HCT116 (cell line): ENCODE measurements around the gene SEMA5A. TPM values are rescaled to one million over a fixed set of nuclear protein-coding genes. Genes with fewer than 3 reads are reported as not detected.

ENCODE experiments used
- ATAC-seq: fragments of 200-7000 bp; cut with Tn5 transposase; 2 replicates; pipeline ENCODE4 v1.9.1; 2020; ENCODE audit warnings: mild to moderate bottlenecking, moderate library complexity
- BruUV-seq: library from RNA; stranded (reverse); fragments of 400-500 nt; replicated peaks from 2 replicates; lab custom pipeline; 2021; lab: Mats Ljungman, UMichigan
- CTCF ChIA-PET: fragments of 300-600 bp; sonication (Branson Sonifier 250); formaldehyde crosslinking; loops from one replicate; lab custom pipeline; 2021; ENCODE audit warnings: antibody characterized with exemption; lab: Charles Lee
- POLR2A ChIA-PET: fragments of 300-600, 350-600 bp; sonication (Branson Sonifier 250); formaldehyde crosslinking; loops from one replicate; lab custom pipeline; 2021; ENCODE audit warnings: antibody characterized with exemption; lab: Charles Lee
- RAD21 ChIA-PET, 2 experiments: fragments of 300-600 bp; sonication (Branson Sonifier 250); formaldehyde crosslinking; loops; one replicate each; lab custom pipeline; 2023; ENCODE audit warnings: low total read pairs in 2 of 2; ENCODE audit not compliant: uncharacterized antibody in 2 of 2, unreplicated experiment in 2 of 2, low non-redundant PET in 1 of 2; lab: Charles Lee
- DNase-seq: peaks from one replicate; pipeline ENCODE4 v3.0.0-alpha.2; 2010; ENCODE audit warnings: low read depth, low spot score
- H2AFZ ChIP-seq: fragments of 200-600 bp; shearing (Covaris generic), sonication (generic); 2 replicates; pipeline ENCODE4 v1.6.1; 2017; ENCODE audit warnings: low read depth, mixed run types, mixed read lengths, antibody characterized with exemption, low read length; ENCODE audit not compliant: poor library complexity, severe bottlenecking
- H3K27ac ChIP-seq: 2 replicates; pipeline ENCODE4 v1.5.1; 2012; ENCODE audit warnings: low read depth, low read length
- H3K27me3 ChIP-seq: fragments of 200-600 bp; sonication (generic); 2 replicates; pipeline ENCODE4 v1.6.1; 2016; ENCODE audit warnings: mixed run types, low read length, mixed read lengths; ENCODE audit not compliant: insufficient read depth
- H3K36me3 ChIP-seq, 2 experiments: fragments of 200-500 bp in 1 of 2; fragments of 200-600 bp in 1 of 2; sonication (Bioruptor generic) in 1 of 2; sonication (generic) in 1 of 2; 2 replicates each; pipeline versions ENCODE4 v1.5.1 to v1.6.1; 2014 to 2016; ENCODE audit warnings: low read length in 2 of 2, inconsistent platforms in 1 of 2, mixed read lengths in 1 of 2, mixed run types in 1 of 2; ENCODE audit not compliant: insufficient read depth in 2 of 2, control insufficient read depth in 1 of 2
- H3K4me1 ChIP-seq, 2 experiments: fragments of 200-600 bp in 1 of 2; sonication (generic) in 1 of 2; 2 replicates each; pipeline versions ENCODE4 v1.5.1 to v1.6.1; 2012 to 2017; ENCODE audit warnings: low read length in 2 of 2, inconsistent platforms in 1 of 2, mild to moderate bottlenecking in 1 of 2, mixed read lengths in 1 of 2, mixed run types in 1 of 2, moderate library complexity in 1 of 2; ENCODE audit not compliant: insufficient read depth in 2 of 2, control insufficient read depth in 1 of 2
- H3K4me2 ChIP-seq: fragments of 200-600 bp; sonication (generic); 2 replicates; pipeline ENCODE4 v1.6.1; 2017; ENCODE audit warnings: mixed run types, low read length, mixed read lengths
- H3K4me3 ChIP-seq, 2 experiments: fragments of 200-600 bp in 1 of 2; sonication (generic) in 1 of 2; replicated peaks in 1 of 2; 2 replicates each; pipeline ENCODE4 v1.5.1; 2011 to 2016; ENCODE audit warnings: low read length in 2 of 2, control low read depth in 1 of 2, low read depth in 1 of 2, mild to moderate bottlenecking in 1 of 2, mixed read lengths in 1 of 2, mixed run types in 1 of 2
- H3K79me2 ChIP-seq: fragments of 200-600 bp; sonication (generic); 2 replicates; pipeline ENCODE4 v1.6.1; 2017; ENCODE audit warnings: mild to moderate bottlenecking, mixed run types, low read length, moderate library complexity, mixed read lengths; ENCODE audit not compliant: insufficient read depth
- H3K9ac ChIP-seq: fragments of 200-600 bp; sonication (generic); 2 replicates; pipeline ENCODE4 v1.6.1; 2016; ENCODE audit warnings: low read length, mixed read lengths
- H3K9me2 ChIP-seq: fragments of 200-600 bp; sonication (generic), shearing (Covaris generic); 2 replicates; pipeline ENCODE4 v1.6.1; 2017; ENCODE audit warnings: mixed run types, mild to moderate bottlenecking, moderate library complexity; ENCODE audit not compliant: insufficient read depth
- H3K9me3 ChIP-seq, 2 experiments: fragments of 200-500 bp in 1 of 2; fragments of 200-600 bp in 1 of 2; sonication (Bioruptor generic) in 1 of 2; sonication (generic) in 1 of 2; 2 replicates each; pipeline ENCODE4 v1.6.1; 2014 to 2017; ENCODE audit warnings: low read length in 2 of 2, mixed read lengths in 2 of 2, inconsistent platforms in 1 of 2, low read depth in 1 of 2, mild to moderate bottlenecking in 1 of 2, mixed run types in 1 of 2, moderate library complexity in 1 of 2; ENCODE audit not compliant: control insufficient read depth in 1 of 2, insufficient read depth in 1 of 2
- H4K20me1 ChIP-seq: fragments of 200-600 bp; sonication (generic), shearing (Covaris generic); 2 replicates; pipeline ENCODE4 v1.6.1; 2017; ENCODE audit warnings: mixed run types, mild to moderate bottlenecking, moderate library complexity; ENCODE audit not compliant: insufficient read depth
- ATF3 ChIP-seq: IDR thresholded peaks from 2 replicates; pipeline ENCODE4 v1.6.1; 2012
- CBX3 ChIP-seq: IDR thresholded peaks from 2 replicates; pipeline ENCODE4 v1.6.1; 2012; ENCODE audit warnings: low read depth
- CEBPB ChIP-seq: IDR thresholded peaks from 2 replicates; pipeline ENCODE4 v1.6.1; 2012; ENCODE audit warnings: low read depth
- EZH2 ChIP-seq: fragments of 200-600 bp; sonication (generic); IDR thresholded peaks from 2 replicates; pipeline ENCODE4 v1.6.1; 2017; ENCODE audit warnings: antibody characterized with exemption, mixed run types
- EZH2phosphoT487 ChIP-seq: fragments of 200-600 bp; IDR thresholded peaks from 2 replicates; pipeline ENCODE4 v1.6.1; 2018; ENCODE audit warnings: antibody characterized with exemption, borderline replicate concordance
- FOSL1 ChIP-seq: IDR thresholded peaks from 2 replicates; pipeline ENCODE4 v1.6.1; 2012; ENCODE audit warnings: low read depth
- JUND ChIP-seq: IDR thresholded peaks from 2 replicates; pipeline ENCODE4 v1.6.1; 2012
- POLR2A ChIP-seq: IDR thresholded peaks from 2 replicates; pipeline ENCODE4 v1.7.0; 2011; ENCODE audit warnings: borderline replicate concordance; ENCODE audit not compliant: insufficient read depth, insufficient read length; ENCODE audit errors: extremely low read depth
- POLR2AphosphoS5 ChIP-seq: IDR thresholded peaks from 2 replicates; pipeline ENCODE4 v1.6.1; 2011; ENCODE audit warnings: mild to moderate bottlenecking, low read depth, low read length, moderate library complexity
- RAD21 ChIP-seq: IDR thresholded peaks from 2 replicates; pipeline ENCODE4 v1.6.1; 2012; ENCODE audit warnings: low read depth, mild to moderate bottlenecking
- REST ChIP-seq: IDR thresholded peaks from 2 replicates; pipeline ENCODE4 v1.6.1; 2012; ENCODE audit warnings: low read depth
- SIN3A ChIP-seq: IDR thresholded peaks from 2 replicates; pipeline ENCODE4 v1.6.1; 2012; ENCODE audit warnings: low read depth
- SRF ChIP-seq: IDR thresholded peaks from 2 replicates; pipeline ENCODE4 v1.6.1; 2012; ENCODE audit warnings: low read depth
- TCF7L2 ChIP-seq: IDR thresholded peaks from 2 replicates; pipeline ENCODE4 v1.7.0; 2011; ENCODE audit warnings: borderline replicate concordance, inconsistent platforms; ENCODE audit not compliant: insufficient read depth, insufficient read length; ENCODE audit errors: extremely low read depth
- YY1 ChIP-seq: IDR thresholded peaks from 2 replicates; pipeline ENCODE4 v1.6.1; 2011; ENCODE audit warnings: low read length, low read depth, moderate library complexity, mild to moderate bottlenecking; ENCODE audit not compliant: insufficient replicate concordance; ENCODE audit errors: extremely low read depth
- ZFX ChIP-seq: fragments of 450-650 bp; IDR thresholded peaks from 2 replicates; pipeline ENCODE4 v1.6.1; 2017
- ZNF274 ChIP-seq: fragments of 200-500 bp; sonication (Bioruptor generic); IDR thresholded peaks from 2 replicates; pipeline ENCODE4 v1.6.1; 2014; ENCODE audit warnings: mild to moderate bottlenecking, low read depth, low read length, inconsistent platforms
- intact Hi-C: fragments of 100-400 bp; cut with micrococcal nuclease; formaldehyde crosslinking; loops from 2 replicates; pipeline ENCODE4 v1.10.0; 2022
- total RNA-seq: library from RNA; stranded (reverse); gene quantifications from one replicate; pipeline ENCODE4 v1.2.1, GENCODE V29; 2021; ENCODE audit not compliant: unreplicated experiment

SEMA5A gene
- total RNA-seq, 1 experiment from 2014 or later, result 0.02 TPM

- Histone ChIP-seq H3K27ac (no peak overlapping the region), H3K9me2 (no peaks in the 10 kb centered on the region), H3K4me2 (no peak overlapping the region), H3K27me3 (no peaks in the 10 kb centered on the region), H3K9me3 (peaks cover 0 to 16% of the 10 kb centered on the region in 2 experiments; a peak in 2 of 4 replicates), H3K9ac (no peak overlapping the region), H4K20me1 (no peaks in the 10 kb centered on the region), H3K4me3 (no peak overlapping the region), H2AFZ (no peak overlapping the region), H3K4me1 (no peaks in the 10 kb centered on the region), H3K36me3 (no peaks in the 10 kb centered on the region), H3K79me2 (no peaks in the 10 kb centered on the region)
- RAD21 ChIA-PET, result no interaction called here
- CTCF ChIA-PET, result no interaction called here
- DNase-seq, result no peak
- POLR2A ChIA-PET, result no interaction called here
- ATAC-seq, result no peak
- no peak for TF ChIP-seq SRF
- TF ChIP-seq ZFX, result no peak
- no peak for TF ChIP-seq CBX3
- TF ChIP-seq JUND, result no peak
- no peak for TF ChIP-seq RAD21
- no peak for TF ChIP-seq POLR2A
- no peak for TF ChIP-seq SIN3A
- intact Hi-C loops, result no loop called here
- no TSS peak for BruUV-seq
Observed at GRCh38 chr5:9431496-9432258, 114.2 kb downstream of the SEMA5A start.

GRCh38 chr5:9431151-9431495 lies 114.8 kb downstream of the SEMA5A start:
- Histone ChIP-seq H3K4me1 (no peaks in the 10 kb centered on the region), H4K20me1 (no peaks in the 10 kb centered on the region), H3K9ac (no peak overlapping the region), H3K9me3 (peaks cover 0 to 10% of the 10 kb centered on the region in 2 experiments; a peak in 2 of 4 replicates), H3K27ac (no peak overlapping the region), H3K36me3 (no peaks in the 10 kb centered on the region), H2AFZ (no peak overlapping the region), H3K4me2 (no peak overlapping the region), H3K4me3 (no peak overlapping the region), H3K79me2 (no peaks in the 10 kb centered on the region), H3K27me3 (no peaks in the 10 kb centered on the region), H3K9me2 (no peaks in the 10 kb centered on the region)
- ChIA-PET CTCF (no interaction called here), RAD21 (no interaction called here), POLR2A (no interaction called here)
- BruUV-seq, result no TSS peak
- intact Hi-C loops, result no loop called here
- DNase-seq (no peak), ATAC-seq (no peak)
- no peak for TF ChIP-seq POLR2AphosphoS5
- no peak for TF ChIP-seq ZNF274
- no peak for TF ChIP-seq ATF3
- no peak for TF ChIP-seq EZH2
- no peak for TF ChIP-seq POLR2A
- TF ChIP-seq CEBPB, result no peak
- TF ChIP-seq YY1, result no peak
- TF ChIP-seq FOSL1, result no peak
- no peak for TF ChIP-seq SRF
- no peak for TF ChIP-seq REST
- no peak for TF ChIP-seq TCF7L2
- TF ChIP-seq EZH2phosphoT487, result no peak
